MCF 10A (cell line): ENCODE results near the gene GALNT9. TPM values are rescaled to one million over a fixed set of nuclear protein-coding genes. Genes with fewer than 3 reads are reported as not detected.
"Not testable (repeated sequence)": the region's sequence is repeated elsewhere in the genome, so short reads cannot be mapped to it uniquely, and the experiment has no call there.

Experiments
- BruUV-seq: library from RNA; stranded (reverse); fragments of 400-500 nt; replicated peaks from 2 replicates; lab custom pipeline; 2021; lab: Mats Ljungman, UMichigan
- CTCF ChIA-PET: fragments of 300-600 bp; sonication (Branson Sonifier 250); formaldehyde crosslinking; extraction: SDS; loops from one replicate; lab custom pipeline; 2021; ENCODE audit warnings: antibody characterized with exemption, inconsistent platforms; lab: Yijun Ruan, JAX
- POLR2A ChIA-PET: fragments of 300-600, 350-650 bp; sonication (Branson Sonifier 250); formaldehyde crosslinking; extraction: SDS; loops from one replicate; lab custom pipeline; 2020; ENCODE audit warnings: antibody characterized with exemption, inconsistent platforms; lab: Yijun Ruan, JAX
- DNase-seq: peaks from one replicate; pipeline ENCODE4 v3.0.0-alpha.2; 2018; ENCODE audit not compliant: unreplicated experiment
- H3K27ac Mint-ChIP-seq: one replicate; pipeline ENCODE4 v1.8.0; 2022; ENCODE audit warnings: mild to moderate bottlenecking, low read depth, mixed read lengths; ENCODE audit not compliant: unreplicated experiment
- H3K27me3 Mint-ChIP-seq: one replicate; pipeline ENCODE4 v1.8.0; 2022; ENCODE audit warnings: mixed read lengths; ENCODE audit not compliant: insufficient read depth, unreplicated experiment
- H3K36me3 Mint-ChIP-seq: one replicate; pipeline ENCODE4 v1.8.0; 2022; ENCODE audit warnings: mild to moderate bottlenecking, moderate library complexity, mixed read lengths; ENCODE audit not compliant: insufficient read depth, unreplicated experiment
- H3K4me1 Mint-ChIP-seq: one replicate; pipeline ENCODE4 v1.8.0; 2022; ENCODE audit warnings: mixed read lengths; ENCODE audit not compliant: insufficient read depth, unreplicated experiment
- H3K4me3 Mint-ChIP-seq: one replicate; pipeline ENCODE4 v1.8.0; 2022; ENCODE audit warnings: mild to moderate bottlenecking, moderate library complexity, mixed read lengths; ENCODE audit not compliant: unreplicated experiment
- H3K9me3 Mint-ChIP-seq: one replicate; pipeline ENCODE4 v1.8.0; 2022; ENCODE audit warnings: mixed read lengths; ENCODE audit not compliant: unreplicated experiment
- CTCF ChIP-seq: fragments of 200-600 bp; IDR thresholded peaks from one replicate; pipeline ENCODE4 v1.8.0; 2022; ENCODE audit warnings: antibody characterized with exemption, mild to moderate bottlenecking; ENCODE audit not compliant: unreplicated experiment
- intact Hi-C: fragments of 100-400 bp; cut with micrococcal nuclease; formaldehyde crosslinking; loops from 2 replicates; pipeline ENCODE4 v1.14.1; 2022
- total RNA-seq: library from RNA; stranded (reverse); gene quantifications from 2 replicates; pipeline ENCODE4 v1.2.3, GENCODE V29; 2022

Gene GALNT9
- total RNA-seq, 1 experiment from 2014 or later = 4.4 TPM

- no peaks in the 10 kb centered on the region for H3K9me3 Mint-ChIP-seq
- peaks cover 5% of the 10 kb centered on the region for H3K4me1 Mint-ChIP-seq
- TF ChIP-seq CTCF = no peak
- POLR2A ChIA-PET = no interaction called here
- CTCF ChIA-PET = interaction anchor here (0.6 kb wide), 1 partner anchor 229 kb away, joined by 3 read pairs; no protein-coding TSS in a partner anchor
- no peak for DNase-seq
- no peak overlapping the region for H3K27ac Mint-ChIP-seq
- intact Hi-C loops = loop anchor here (10.0 kb wide), 1 partner anchor 75 kb away; no protein-coding TSS in a partner anchor
- no peaks in the 10 kb centered on the region for H3K27me3 Mint-ChIP-seq
- no peak overlapping the region for H3K4me3 Mint-ChIP-seq
- BruUV-seq = no TSS peak
- H3K36me3 Mint-ChIP-seq = no peaks in the 10 kb centered on the region
Measured at GRCh38 chr12:132359971-132360370, 30.6 kb upstream of the GALNT9 start.

GRCh38 chr12:132359551-132359950 lies 30.2 kb upstream of the GALNT9 start:
- Mint-ChIP-seq H3K4me3 (no peak overlapping the region), H3K36me3 (no peaks in the 10 kb centered on the region), H3K9me3 (no peaks in the 10 kb centered on the region), H3K27ac (no peak overlapping the region), H3K4me1 (peaks cover 5% of the 10 kb centered on the region), H3K27me3 (no peaks in the 10 kb centered on the region)
- POLR2A ChIA-PET = no interaction called here
- no peak for TF ChIP-seq CTCF
- BruUV-seq = no TSS peak
- DNase-seq = no peak
- CTCF ChIA-PET = no interaction called here
- intact Hi-C loops = loop anchor here (10.0 kb wide), 1 partner anchor 75 kb away; no protein-coding TSS in a partner anchor

- CTCF ChIA-PET = interaction anchor here (0.7 kb wide), 1 partner anchor 70 kb away, joined by 3 read pairs; no protein-coding TSS in a partner anchor
- H3K27me3 Mint-ChIP-seq, H3K4me3 Mint-ChIP-seq, BruUV-seq, H3K9me3 Mint-ChIP-seq, POLR2A ChIA-PET, H3K27ac Mint-ChIP-seq, DNase-seq, H3K36me3 Mint-ChIP-seq, H3K4me1 Mint-ChIP-seq: not testable (repeated sequence)
- intact Hi-C loops = loop anchor here (10.0 kb wide), 1 partner anchor 74 kb away; no protein-coding TSS in a partner anchor
Measured at GRCh38 chr12:132358241-132359225, 29.1 kb upstream of the GALNT9 start.

- TF ChIP-seq CTCF = no peak
- ChIA-PET CTCF (interaction anchor here (0.7 kb wide), 1 partner anchor 69 kb away, joined by 3 read pairs; no protein-coding TSS in a partner anchor), POLR2A (no interaction called here)
- no peaks in the 10 kb centered on the region for H3K27me3 Mint-ChIP-seq
- H3K4me1 Mint-ChIP-seq = peaks cover 5% of the 10 kb centered on the region
- intact Hi-C loops = loop anchor here (10.0 kb wide), 1 partner anchor 73 kb away; no protein-coding TSS in a partner anchor
- no peak overlapping the region for H3K27ac Mint-ChIP-seq
- H3K4me3 Mint-ChIP-seq = no peak overlapping the region
- no peaks in the 10 kb centered on the region for H3K9me3 Mint-ChIP-seq
- no peak for DNase-seq
- no TSS peak for BruUV-seq
- no peaks in the 10 kb centered on the region for H3K36me3 Mint-ChIP-seq
Measured at GRCh38 chr12:132357623-132358186, 28.3 kb upstream of the GALNT9 start.
